ENCODE data around the gene SETD7. TPM values are rescaled to one million over a fixed set of nuclear protein-coding genes. Genes with fewer than 3 reads are reported as not detected.

The SETD7 gene
- total RNA-seq, 5 donors from 2014 or later (not counting 1 experiment from before 2014, with no cell fraction given): 6.5 to 17.5 (median 10.3) TPM

DNA sequence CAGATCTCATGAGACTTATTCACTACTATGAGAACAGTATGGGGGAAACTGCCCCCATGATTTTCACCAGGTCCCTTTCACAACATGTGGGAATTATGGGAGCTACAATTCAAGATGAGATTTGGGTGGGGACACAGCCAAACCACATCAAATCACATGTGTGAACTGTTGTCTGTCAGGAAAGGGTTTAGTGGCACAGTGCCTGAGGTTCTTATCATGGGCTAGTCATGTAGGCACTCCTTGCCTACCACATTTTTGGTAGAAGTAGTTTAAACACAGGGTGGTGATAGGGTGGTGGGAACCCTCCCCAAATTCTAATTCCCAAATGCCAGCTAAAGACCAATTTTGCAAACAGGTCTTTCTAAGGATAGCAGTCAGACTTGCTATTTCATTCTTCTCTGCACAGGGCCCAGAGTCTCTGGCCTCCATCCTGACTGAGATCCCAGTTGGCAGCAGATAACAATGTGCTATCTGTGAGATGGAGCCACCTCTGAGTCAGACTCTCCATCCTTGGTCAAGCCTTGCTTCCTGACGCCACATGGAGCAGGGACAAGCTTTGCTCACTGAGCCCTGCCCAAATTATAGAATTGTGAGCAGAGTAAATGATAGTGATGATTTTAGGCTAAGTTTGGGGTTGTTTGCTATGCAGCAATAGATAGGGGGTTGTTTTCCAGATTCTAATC lies 33.5 kb upstream of the SETD7 start:
- no peak overlapping the region for H3K27ac Mint-ChIP-seq
- no peaks in the 10 kb centered on the region for H3K27me3 ChIP-seq (replicated peaks in 1 of 2; ENCODE audit: control insufficient read depth in 2 of 2, extremely low read depth in 1 of 2, insufficient read depth in 2 of 2, low read length in 1 of 2)
- H3K4me3 ChIP-seq (ENCODE audit: control insufficient read depth in 1 of 2, extremely low read depth in 1 of 2, low read length in 1 of 2): no peak overlapping the region
- H3K36me3 Mint-ChIP-seq: no peaks in the 10 kb centered on the region
- peaks cover 3% of the 10 kb centered on the region in 2 donors for H3K27me3 Mint-ChIP-seq
- no peak for ATAC-seq (replicated peaks in 1 of 4)
- no peaks in the 10 kb centered on the region for H3K4me1 Mint-ChIP-seq
- H3K9me3 ChIP-seq: no peaks in the 10 kb centered on the region
- no peaks in the 10 kb centered on the region for H3K4me1 ChIP-seq (ENCODE audit: control insufficient read depth in 1 of 2, extremely low read depth in 1 of 2, insufficient read depth in 2 of 2, low read length in 2 of 2)
- H3K9me3 Mint-ChIP-seq: peaks cover 0 to 5% (median 0%) of the 10 kb centered on the region in 3 donors
- no peak for DNase-seq
- CTCF ChIA-PET: no interaction called here
- no peak overlapping the region for H3K4me3 Mint-ChIP-seq
- H3K27ac ChIP-seq (ENCODE audit: low read length): no peak overlapping the region
- POLR2A ChIA-PET: no interaction called here
- H3K36me3 ChIP-seq (ENCODE audit: control insufficient read depth in 2 of 2, extremely low read depth in 1 of 2, insufficient read depth in 1 of 2, low read length in 1 of 2): no peaks in the 10 kb centered on the region
- WGBS (ENCODE audit: insufficient coverage): no CpG with 5 or more reads among the region's 1 CpG

DNA sequence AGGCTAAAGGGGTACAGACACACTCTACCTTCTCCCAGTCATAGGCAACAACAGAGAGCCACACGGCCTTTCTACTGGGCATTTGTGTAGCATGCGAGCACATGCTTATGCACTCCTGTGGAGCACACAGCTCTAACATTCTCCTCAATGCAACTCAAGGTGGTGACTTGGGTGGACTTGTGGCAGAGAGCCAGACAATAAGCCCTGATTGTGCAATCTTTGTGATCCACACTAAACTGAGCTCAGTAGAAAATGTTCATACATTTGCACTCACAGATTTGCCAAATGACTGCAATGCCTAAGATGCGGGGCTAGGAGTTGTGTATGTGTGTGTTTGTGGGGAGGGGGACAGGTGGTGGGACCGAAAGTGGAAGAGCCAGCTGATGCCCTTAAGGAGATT lies 31.4 kb upstream of the SETD7 start:
- no peak overlapping the region for H3K27ac Mint-ChIP-seq
- no peak for DNase-seq
- H3K27me3 Mint-ChIP-seq: peaks cover 4 to 8% of the 10 kb centered on the region in 2 donors
- Histone ChIP-seq H3K36me3 (ENCODE audit: control insufficient read depth in 2 of 2, extremely low read depth in 1 of 2, insufficient read depth in 1 of 2, low read length in 1 of 2) (no peaks in the 10 kb centered on the region), H3K4me3 (ENCODE audit: control insufficient read depth in 1 of 2, extremely low read depth in 1 of 2, low read length in 1 of 2) (no peak overlapping the region), H3K4me1 (ENCODE audit: control insufficient read depth in 1 of 2, extremely low read depth in 1 of 2, insufficient read depth in 2 of 2, low read length in 2 of 2) (no peaks in the 10 kb centered on the region), H3K27ac (ENCODE audit: low read length) (no peak overlapping the region), H3K9me3 (no peaks in the 10 kb centered on the region), H3K27me3 (replicated peaks in 1 of 2; ENCODE audit: control insufficient read depth in 2 of 2, extremely low read depth in 1 of 2, insufficient read depth in 2 of 2, low read length in 1 of 2) (peaks cover 0 to 4% of the 10 kb centered on the region in 2 experiments)
- H3K4me1 Mint-ChIP-seq: no peaks in the 10 kb centered on the region
- H3K4me3 Mint-ChIP-seq: no peak overlapping the region
- WGBS (ENCODE audit: insufficient coverage): 100% methylated on average over 2 of the region's 4 CpGs
- POLR2A ChIA-PET: no interaction called here
- H3K9me3 Mint-ChIP-seq: peaks cover 0 to 5% (median 0%) of the 10 kb centered on the region in 3 donors
- ATAC-seq (replicated peaks in 1 of 4): no peak
- CTCF ChIA-PET: interaction anchor here in 1 of 2 donors (0.6 kb wide), 1 partner anchor 27 kb away, joined by 6 read pairs; no protein-coding TSS in a partner anchor
- H3K36me3 Mint-ChIP-seq: no peaks in the 10 kb centered on the region

GRCh38 chr4:139585473-139585872 lies 29.5 kb upstream of the SETD7 start:
- H3K9me3 Mint-ChIP-seq: peaks cover 0 to 5% (median 0%) of the 10 kb centered on the region in 3 donors
- Histone ChIP-seq H3K9me3 (no peaks in the 10 kb centered on the region), H3K27ac (ENCODE audit: low read length) (no peak overlapping the region), H3K27me3 (replicated peaks in 1 of 2; ENCODE audit: control insufficient read depth in 2 of 2, extremely low read depth in 1 of 2, insufficient read depth in 2 of 2, low read length in 1 of 2) (peaks cover 0 to 4% of the 10 kb centered on the region in 2 experiments), H3K36me3 (ENCODE audit: control insufficient read depth in 2 of 2, extremely low read depth in 1 of 2, insufficient read depth in 1 of 2, low read length in 1 of 2) (no peaks in the 10 kb centered on the region), H3K4me3 (ENCODE audit: control insufficient read depth in 1 of 2, extremely low read depth in 1 of 2, low read length in 1 of 2) (no peak overlapping the region), H3K4me1 (ENCODE audit: control insufficient read depth in 1 of 2, extremely low read depth in 1 of 2, insufficient read depth in 2 of 2, low read length in 2 of 2) (no peaks in the 10 kb centered on the region)
- no peak overlapping the region for H3K27ac Mint-ChIP-seq
- ATAC-seq (replicated peaks in 1 of 4) (no peak), DNase-seq (no peak)
- POLR2A ChIA-PET: no interaction called here
- H3K36me3 Mint-ChIP-seq: no peaks in the 10 kb centered on the region
- H3K27me3 Mint-ChIP-seq: peaks cover 11 to 14% of the 10 kb centered on the region in 2 donors
- no peak overlapping the region for H3K4me3 Mint-ChIP-seq
- no peaks in the 10 kb centered on the region for H3K4me1 Mint-ChIP-seq
- WGBS (ENCODE audit: insufficient coverage): no CpG with 5 or more reads among the region's 4 CpGs
- CTCF ChIA-PET: no interaction called here

DNA sequence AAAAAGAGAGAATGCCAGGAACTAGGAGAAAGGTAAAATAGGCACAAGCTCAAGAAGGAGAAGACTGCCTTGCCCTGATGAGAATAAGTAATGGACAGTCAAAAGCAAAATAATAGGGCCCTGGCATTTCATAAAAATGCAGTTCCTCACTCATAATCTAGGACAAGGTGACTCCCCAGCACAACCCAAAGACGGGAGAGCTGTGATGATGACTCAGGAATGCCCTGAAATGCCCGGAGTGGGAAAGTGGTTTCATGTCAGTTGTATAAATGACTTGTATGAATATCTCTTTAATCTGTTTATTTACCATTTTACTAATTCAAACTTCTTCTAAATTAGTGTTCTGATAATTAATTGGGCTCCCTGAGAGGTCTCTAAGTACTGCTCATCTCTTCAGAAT lies 28.8 kb upstream of the SETD7 start:
- DNase-seq: no peak
- no peaks in the 10 kb centered on the region for H3K36me3 Mint-ChIP-seq
- CTCF ChIA-PET: no interaction called here
- no CpG with 5 or more reads among the region's 2 CpGs for WGBS (ENCODE audit: insufficient coverage)
- Histone ChIP-seq H3K27ac (ENCODE audit: low read length) (no peak overlapping the region), H3K4me1 (ENCODE audit: control insufficient read depth in 1 of 2, extremely low read depth in 1 of 2, insufficient read depth in 2 of 2, low read length in 2 of 2) (no peaks in the 10 kb centered on the region), H3K36me3 (ENCODE audit: control insufficient read depth in 2 of 2, extremely low read depth in 1 of 2, insufficient read depth in 1 of 2, low read length in 1 of 2) (no peaks in the 10 kb centered on the region), H3K27me3 (replicated peaks in 1 of 2; ENCODE audit: control insufficient read depth in 2 of 2, extremely low read depth in 1 of 2, insufficient read depth in 2 of 2, low read length in 1 of 2) (peaks cover 0 to 4% of the 10 kb centered on the region in 2 experiments), H3K4me3 (ENCODE audit: control insufficient read depth in 1 of 2, extremely low read depth in 1 of 2, low read length in 1 of 2) (no peak overlapping the region), H3K9me3 (no peaks in the 10 kb centered on the region)
- peaks cover 0 to 5% (median 0%) of the 10 kb centered on the region in 3 donors for H3K9me3 Mint-ChIP-seq
- ATAC-seq (replicated peaks in 1 of 4): no peak
- H3K27me3 Mint-ChIP-seq: peaks cover 13 to 17% of the 10 kb centered on the region in 2 donors
- POLR2A ChIA-PET: no interaction called here
- no peak overlapping the region for H3K27ac Mint-ChIP-seq
- no peak overlapping the region for H3K4me3 Mint-ChIP-seq
- H3K4me1 Mint-ChIP-seq: no peaks in the 10 kb centered on the region

GRCh38 chr4:139584013-139584412 lies 28.0 kb upstream of the SETD7 start:
- WGBS (ENCODE audit: insufficient coverage): 87% methylated on average over 2 of the region's 2 CpGs
- H3K4me1 ChIP-seq (ENCODE audit: control insufficient read depth in 1 of 2, extremely low read depth in 1 of 2, insufficient read depth in 2 of 2, low read length in 2 of 2): no peaks in the 10 kb centered on the region
- peaks cover 0 to 4% of the 10 kb centered on the region in 2 experiments for H3K27me3 ChIP-seq (replicated peaks in 1 of 2; ENCODE audit: control insufficient read depth in 2 of 2, extremely low read depth in 1 of 2, insufficient read depth in 2 of 2, low read length in 1 of 2)
- CTCF ChIA-PET: no interaction called here
- H3K9me3 ChIP-seq: no peaks in the 10 kb centered on the region
- no peak overlapping the region for H3K4me3 ChIP-seq (ENCODE audit: control insufficient read depth in 1 of 2, extremely low read depth in 1 of 2, low read length in 1 of 2)
- Mint-ChIP-seq H3K9me3 (peaks cover 0 to 4% (median 0%) of the 10 kb centered on the region in 3 donors), H3K27ac (no peak overlapping the region), H3K4me1 (no peaks in the 10 kb centered on the region), H3K27me3 (peaks cover 13 to 17% of the 10 kb centered on the region in 2 donors), H3K36me3 (no peaks in the 10 kb centered on the region), H3K4me3 (no peak overlapping the region)
- no peak for DNase-seq
- H3K27ac ChIP-seq (ENCODE audit: low read length): no peak overlapping the region
- POLR2A ChIA-PET: no interaction called here
- no peak for ATAC-seq (replicated peaks in 1 of 4)
- H3K36me3 ChIP-seq (ENCODE audit: control insufficient read depth in 2 of 2, extremely low read depth in 1 of 2, insufficient read depth in 1 of 2, low read length in 1 of 2): no peaks in the 10 kb centered on the region

GRCh38 chr4:139582044-139582443 lies 26.0 kb upstream of the SETD7 start:
- peaks cover 0 to 4% of the 10 kb centered on the region in 2 experiments for H3K27me3 ChIP-seq (replicated peaks in 1 of 2; ENCODE audit: control insufficient read depth in 2 of 2, extremely low read depth in 1 of 2, insufficient read depth in 2 of 2, low read length in 1 of 2)
- no peaks in the 10 kb centered on the region for H3K9me3 ChIP-seq
- ChIA-PET POLR2A (no interaction called here), CTCF (no interaction called here)
- H3K4me1 Mint-ChIP-seq: no peaks in the 10 kb centered on the region
- H3K27ac ChIP-seq (ENCODE audit: low read length): no peak overlapping the region
- no peaks in the 10 kb centered on the region for H3K4me1 ChIP-seq (ENCODE audit: control insufficient read depth in 1 of 2, extremely low read depth in 1 of 2, insufficient read depth in 2 of 2, low read length in 2 of 2)
- H3K27me3 Mint-ChIP-seq: peaks cover 13 to 17% of the 10 kb centered on the region in 2 donors
- DNase-seq (no peak), ATAC-seq (replicated peaks in 1 of 4) (no peak)
- H3K4me3 ChIP-seq (ENCODE audit: control insufficient read depth in 1 of 2, extremely low read depth in 1 of 2, low read length in 1 of 2): no peak overlapping the region
- H3K9me3 Mint-ChIP-seq: no peaks in the 10 kb centered on the region
- no peak overlapping the region for H3K27ac Mint-ChIP-seq
- H3K36me3 ChIP-seq (ENCODE audit: control insufficient read depth in 2 of 2, extremely low read depth in 1 of 2, insufficient read depth in 1 of 2, low read length in 1 of 2): no peaks in the 10 kb centered on the region
- 100% methylated on average over 1 of the region's 4 CpGs for WGBS (ENCODE audit: insufficient coverage)
- H3K4me3 Mint-ChIP-seq: no peak overlapping the region
- no peaks in the 10 kb centered on the region for H3K36me3 Mint-ChIP-seq
